Measurements from ENCODE around the gene NLN.

- no peak for TF ChIP-seq GATA2 (IDR thresholded peaks at IDR 0.05; ENCODE audit: low read depth, low read length)
- no peak for TF ChIP-seq GATA3 (IDR thresholded peaks at IDR 0.05; ENCODE audit: low read depth, low read length)
These were observed 14.0 kb downstream of the NLN start for GRCh38 chr5:65736011-65736410.
